Aorta (tissue), 5 donors: ENCODE measurements around the gene BTAF1. TPM values are rescaled to one million over a fixed set of nuclear protein-coding genes. Genes with fewer than 3 reads are reported as not detected.

Experiments
- ATAC-seq: fragments of 200-7000 bp; cut with Tn5 transposase; one replicate; pipeline ENCODE4 v1.9.1; 2022; ENCODE audit warnings: moderate library complexity; ENCODE audit not compliant: low FRiP score
- DNase-seq, 2 donors: peaks; one replicate each; pipeline ENCODE4 v3.0.0-alpha.2; 2020
- H3K27ac ChIP-seq, 2 donors: one replicate each; pipeline ENCODE4 v1.5.1; 2013; ENCODE audit warnings: low read length in 2 of 2, mild to moderate bottlenecking in 2 of 2, moderate library complexity in 2 of 2, control low read depth in 1 of 2, inconsistent platforms in 1 of 2, low read depth in 1 of 2
- H3K27me3 ChIP-seq, 2 donors: one replicate each; pipeline ENCODE4 v1.6.1; 2013; ENCODE audit warnings: control low read depth in 1 of 2, low read length in 1 of 2, mild to moderate bottlenecking in 1 of 2, moderate library complexity in 1 of 2; ENCODE audit not compliant: insufficient read depth in 2 of 2, control insufficient read depth in 1 of 2
- H3K36me3 ChIP-seq, 2 donors: one replicate each; pipeline ENCODE4 v1.6.1; 2013; ENCODE audit warnings: control low read depth in 1 of 2, low read length in 1 of 2, mild to moderate bottlenecking in 1 of 2; ENCODE audit not compliant: insufficient read depth in 2 of 2, control insufficient read depth in 1 of 2
- H3K4me1 ChIP-seq, 2 donors: one replicate each; pipeline ENCODE4 v1.6.1; 2013; ENCODE audit warnings: low read length in 2 of 2, control low read depth in 1 of 2, mild to moderate bottlenecking in 1 of 2, moderate library complexity in 1 of 2; ENCODE audit not compliant: insufficient read depth in 2 of 2, control insufficient read depth in 1 of 2
- H3K4me3 ChIP-seq, 2 donors: one replicate each; pipeline ENCODE4 v1.5.1; 2013; ENCODE audit warnings: low read length in 2 of 2, control low read depth in 1 of 2, mild to moderate bottlenecking in 1 of 2
- H3K9me3 ChIP-seq: one replicate; pipeline ENCODE4 v1.6.1; 2013; ENCODE audit warnings: mild to moderate bottlenecking, low read length; ENCODE audit not compliant: control insufficient read depth
- WGBS, 2 donors: extraction: QIAGEN DNeasy Blood & Tissue Kit; methylation state at CpG; one replicate each; pipeline ENCODE4 v1.1.7; 2013; 5-methylcytosine and 5-hydroxymethylcytosine counted together
- intact Hi-C, 2 donors: fragments of 100-400 bp; cut with DNase I; formaldehyde crosslinking; loops; one replicate each; pipeline versions ENCODE4 v1.14.2 to v1.15.0; 2022
- polyA plus RNA-seq, 2 donors: library from polyadenylated mRNA; stranded (reverse); fragments of 200-250 nt; gene quantifications; one replicate each; pipeline ENCODE4 v1.2.3, GENCODE V29; 2013
- total RNA-seq, 2 donors: library from RNA; stranded (reverse); fragmentation: NEBNext Ultra II Directional; extraction: Animal tissue kit (Norgen Biotek cat#: 25700); gene quantifications; one replicate each; pipeline ENCODE4 v1.2.1, GENCODE V29; 2021
- donor health status: healthy with polysubstance abuse.
- donor health status: Bipolar disorder and iron deficiency.
- donor health status: DM: no; HTN: no; CAD: no.
- donor health status: DM: no; HTN: no; CAD: no.
- donor health status: DM: yes; HTN: yes; CAD: no.

BTAF1 gene
- total and polyA plus RNA-seq, 4 donors, result 3.3 to 48.2 (median 34.1) TPM

- intact Hi-C loops, result no loop called here
- H3K36me3 ChIP-seq, result no peaks in the 10 kb centered on the region
- DNase-seq (no peak), ATAC-seq (no peak)
- H3K9me3 ChIP-seq, result no peaks in the 10 kb centered on the region
- no peak overlapping the region for H3K4me3 ChIP-seq
- no peak overlapping the region for H3K27ac ChIP-seq
- no peaks in the 10 kb centered on the region for H3K4me1 ChIP-seq
- H3K27me3 ChIP-seq, result no peaks in the 10 kb centered on the region
- WGBS, 2 donors, result 90 to 96% methylated on average over 5 of the region's 5 CpGs
Measured at GRCh38 chr10:91944880-91945630, 21.5 kb downstream of the BTAF1 start.

GRCh38 chr10:91953600-91954160, 30.1 kb downstream of the BTAF1 start:
- ATAC-seq, result no peak
- no peaks in the 10 kb centered on the region for H3K27me3 ChIP-seq
- no peak overlapping the region for H3K4me3 ChIP-seq
- no peaks in the 10 kb centered on the region for H3K4me1 ChIP-seq
- H3K27ac ChIP-seq, result no peak overlapping the region
- intact Hi-C loops, result no loop called here
- WGBS, 2 donors, result 91 to 95% methylated on average over 2 of the region's 2 CpGs
- H3K9me3 ChIP-seq, result no peaks in the 10 kb centered on the region
- H3K36me3 ChIP-seq, result peaks cover 2 to 3% of the 10 kb centered on the region in 2 donors
- DNase-seq, result no peak

- ATAC-seq (no peak), DNase-seq (no peak)
- Histone ChIP-seq H3K9me3 (no peaks in the 10 kb centered on the region), H3K4me3 (no peak overlapping the region), H3K4me1 (no peaks in the 10 kb centered on the region), H3K36me3 (peaks cover 2 to 3% of the 10 kb centered on the region in 2 donors), H3K27me3 (no peaks in the 10 kb centered on the region), H3K27ac (no peak overlapping the region)
- WGBS, 2 donors, result 44 to 52% methylated on average over 3 of the region's 3 CpGs
- intact Hi-C loops, result no loop called here
Measured at GRCh38 chr10:91955114-91955513, 31.5 kb downstream of the BTAF1 start.

GRCh38 chr10:91957091-91957490, 33.5 kb downstream of the BTAF1 start:
- Histone ChIP-seq H3K9me3 (no peaks in the 10 kb centered on the region), H3K36me3 (peaks cover 2 to 11% of the 10 kb centered on the region in 2 donors), H3K27ac (no peak overlapping the region), H3K4me1 (no peaks in the 10 kb centered on the region), H3K27me3 (no peaks in the 10 kb centered on the region), H3K4me3 (no peak overlapping the region)
- no peak for DNase-seq
- intact Hi-C loops, result no loop called here
- 93% methylated on average over 1 of the region's 1 CpG for WGBS, 2 donors
- ATAC-seq, result no peak

- H3K9me3 ChIP-seq, result no peaks in the 10 kb centered on the region
- no peak for DNase-seq
- H3K4me1 ChIP-seq, result no peaks in the 10 kb centered on the region
- WGBS, 2 donors, result 94 to 95% methylated on average over 4 of the region's 4 CpGs
- ATAC-seq, result no peak
- H3K27ac ChIP-seq, result no peak overlapping the region
- H3K4me3 ChIP-seq, result no peak overlapping the region
- no peaks in the 10 kb centered on the region for H3K27me3 ChIP-seq
- H3K36me3 ChIP-seq, result no peaks in the 10 kb centered on the region
- intact Hi-C loops, result no loop called here
Measured at GRCh38 chr10:91969297-91969696, 45.7 kb downstream of the BTAF1 start.

GRCh38 chr10:91974960-91975359, 51.4 kb downstream of the BTAF1 start:
- intact Hi-C loops, result no loop called here
- Histone ChIP-seq H3K36me3 (no peaks in the 10 kb centered on the region), H3K9me3 (no peaks in the 10 kb centered on the region), H3K4me3 (no peak overlapping the region), H3K4me1 (no peaks in the 10 kb centered on the region), H3K27ac (no peak overlapping the region), H3K27me3 (no peaks in the 10 kb centered on the region)
- DNase-seq, result no peak
- 79 to 80% methylated on average over 2 of the region's 2 CpGs for WGBS, 2 donors
- ATAC-seq, result no peak

GRCh38 chr10:91975438-91975837, 51.9 kb downstream of the BTAF1 start:
- Histone ChIP-seq H3K27ac (no peak overlapping the region), H3K4me3 (no peak overlapping the region), H3K36me3 (no peaks in the 10 kb centered on the region), H3K27me3 (no peaks in the 10 kb centered on the region), H3K4me1 (no peaks in the 10 kb centered on the region), H3K9me3 (no peaks in the 10 kb centered on the region)
- ATAC-seq (no peak), DNase-seq (no peak)
- intact Hi-C loops, result no loop called here
- 92 to 97% methylated on average over 1 of the region's 1 CpG for WGBS, 2 donors

GRCh38 chr10:91976317-91977051, 52.9 kb downstream of the BTAF1 start:
- H3K36me3 ChIP-seq, result no peaks in the 10 kb centered on the region
- no peaks in the 10 kb centered on the region for H3K27me3 ChIP-seq
- no peak overlapping the region for H3K27ac ChIP-seq
- ATAC-seq (no peak), DNase-seq (no peak)
- H3K4me1 ChIP-seq, result no peaks in the 10 kb centered on the region
- intact Hi-C loops, result no loop called here
- H3K9me3 ChIP-seq, result no peaks in the 10 kb centered on the region
- no peak overlapping the region for H3K4me3 ChIP-seq
- WGBS, 2 donors, result 86 to 90% methylated on average over 5 of the region's 5 CpGs

- H3K36me3 ChIP-seq, result no peaks in the 10 kb centered on the region
- intact Hi-C loops, result no loop called here
- H3K4me3 ChIP-seq, result no peak overlapping the region
- no peak overlapping the region for H3K27ac ChIP-seq
- DNase-seq, result no peak
- no peaks in the 10 kb centered on the region for H3K27me3 ChIP-seq
- H3K4me1 ChIP-seq, result no peaks in the 10 kb centered on the region
- H3K9me3 ChIP-seq, result no peaks in the 10 kb centered on the region
- ATAC-seq, result no peak
- 95 to 96% methylated on average over 2 of the region's 2 CpGs for WGBS, 2 donors
Measured at GRCh38 chr10:91977491-91977890, 53.9 kb downstream of the BTAF1 start.
